ENCODE measurements around the gene FPGS. TPM values are rescaled to one million over a fixed set of nuclear protein-coding genes. Genes with fewer than 3 reads are reported as not detected.
A peak's percentile ranks its signal among the peaks of the same experiment; 100 is the strongest.

Gene FPGS
- 100 to 1,000 TPM; 117 TPM for total RNA-seq

- peak; percentile 79 for DNase-seq (ENCODE audit: low spot score)
- no peaks in the 10 kb centered on the region for H3K27me3 ChIP-seq (replicated peaks; ENCODE audit: insufficient read depth)
- peak within 1 kb of the TSS; percentile 63 for H3K4me3 ChIP-seq
- H3K9me3 ChIP-seq: no peaks in the 10 kb centered on the region
- intact Hi-C loops (cut with DNase I): loop anchor here (5.0 kb wide), 1 partner anchor 114 kb away; the partner anchor contains the start of gene ST6GALNAC4
- peaks cover 16% of the 10 kb centered on the region for H3K4me1 ChIP-seq (replicated peaks)
- WGBS: under 1% methylated on average over 35 of the region's 83 CpGs
- peak within 1 kb of the TSS; percentile 92 to 93 for H3K27ac ChIP-seq
- peaks cover 0 to 5% of the 10 kb centered on the region in 2 donors for H3K36me3 ChIP-seq
- TF ChIP-seq CTCF (IDR thresholded peaks at IDR 0.05) (peak in 1 of 4 experiments; percentile 21), POLR2A (IDR thresholded peaks at IDR 0.05) (peak; percentile 66), POLR2AphosphoS5 (IDR thresholded peaks at IDR 0.05) (peak; percentile 44)
Observed at GRCh38 chr9:127802576-127803443, at the start of gene FPGS. FPGS (plus strand) TSS chr9:127802882; CDS start chr9:127802925, 43 bp downstream.

GRCh38 chr9:127753148-127753547 lies 49.5 kb upstream of the FPGS start:
- TF ChIP-seq CTCF (IDR thresholded peaks at IDR 0.05) (no peak), POLR2AphosphoS5 (IDR thresholded peaks at IDR 0.05) (no peak), POLR2A (IDR thresholded peaks at IDR 0.05) (no peak)
- Histone ChIP-seq H3K9me3 (no peaks in the 10 kb centered on the region), H3K27me3 (replicated peaks; ENCODE audit: insufficient read depth) (peaks cover 7% of the 10 kb centered on the region), H3K36me3 (no peaks in the 10 kb centered on the region), H3K27ac (no peak overlapping the region), H3K4me3 (no peak overlapping the region), H3K4me1 (replicated peaks) (no peaks in the 10 kb centered on the region)
- intact Hi-C loops (cut with DNase I): no loop called here
- 54% methylated on average over 8 of the region's 8 CpGs for whole genome bisulfite sequencing
- no peak for DNase-seq (ENCODE audit: low spot score)

GRCh38 chr9:127753622-127754021 lies 49.1 kb upstream of the FPGS start:
- Histone ChIP-seq H3K4me3 (no peak overlapping the region), H3K4me1 (replicated peaks) (no peaks in the 10 kb centered on the region), H3K27me3 (replicated peaks; ENCODE audit: insufficient read depth) (peaks cover 7% of the 10 kb centered on the region), H3K36me3 (no peaks in the 10 kb centered on the region), H3K27ac (no peak overlapping the region), H3K9me3 (no peaks in the 10 kb centered on the region)
- 52% methylated on average over 8 of the region's 8 CpGs for WGBS
- TF ChIP-seq CTCF (IDR thresholded peaks at IDR 0.05): no peak
- TF ChIP-seq POLR2AphosphoS5 (IDR thresholded peaks at IDR 0.05): no peak
- TF ChIP-seq POLR2A (IDR thresholded peaks at IDR 0.05): no peak
- DNase-seq (ENCODE audit: low spot score): no peak
- intact Hi-C loops (cut with DNase I): no loop called here

GRCh38 chr9:127754099-127755060 lies 48.3 kb upstream of the FPGS start:
- H3K4me3 ChIP-seq: no peak overlapping the region
- no peaks in the 10 kb centered on the region for H3K36me3 ChIP-seq
- 15% methylated on average over 49 of the region's 86 CpGs for WGBS
- no peak overlapping the region for H3K27ac ChIP-seq
- TF ChIP-seq POLR2AphosphoS5 (IDR thresholded peaks at IDR 0.05) (no peak), CTCF (IDR thresholded peaks at IDR 0.05) (no peak), POLR2A (IDR thresholded peaks at IDR 0.05) (no peak)
- no peaks in the 10 kb centered on the region for H3K4me1 ChIP-seq (replicated peaks)
- intact Hi-C loops (cut with DNase I): no loop called here
- H3K9me3 ChIP-seq: no peaks in the 10 kb centered on the region
- peaks cover 7% of the 10 kb centered on the region for H3K27me3 ChIP-seq (replicated peaks; ENCODE audit: insufficient read depth)
- no peak for DNase-seq (ENCODE audit: low spot score)

Measured in prostate gland (tissue), 2 donors.